HepG2 (cell line): ENCODE results near the gene SAMD8. TPM values are rescaled to one million over a fixed set of nuclear protein-coding genes. Genes with fewer than 3 reads are reported as not detected.

Experiments
- ARHGAP35 ChIP-seq: sonication (generic); formaldehyde crosslinking; IDR thresholded peaks from 2 replicates; pipeline ENCODE4 v1.9.0; 2022; ENCODE audit warnings: mild to moderate bottlenecking, inconsistent platforms, moderate library complexity, missing genetic modification reagents, borderline replicate concordance
- ATF5 ChIP-seq: sonication (generic); formaldehyde crosslinking; IDR thresholded peaks from 2 replicates; pipeline ENCODE4 v1.4.0; 2020; ENCODE audit warnings: mild to moderate bottlenecking, low read depth, missing genetic modification reagents
- E2F2 ChIP-seq: sonication (generic); formaldehyde crosslinking; IDR thresholded peaks from 2 replicates; pipeline ENCODE4 v1.4.0; 2020; ENCODE audit warnings: missing genetic modification reagents, borderline replicate concordance
- FIP1L1 ChIP-seq: fragments of 200-400 bp; formaldehyde crosslinking; IDR thresholded peaks from 2 replicates; pipeline ENCODE4 v1.6.1; 2018; ENCODE audit warnings: low read depth, mild to moderate bottlenecking, low read length, moderate library complexity, borderline replicate concordance; ENCODE audit not compliant: insufficient read depth
- FOSL2 ChIP-seq: sonication (generic); formaldehyde crosslinking; IDR thresholded peaks from 2 replicates; pipeline ENCODE4 v1.4.0; 2020; ENCODE audit warnings: missing genetic modification reagents
- FOXC1 ChIP-seq: sonication (generic); formaldehyde crosslinking; IDR thresholded peaks from 2 replicates; pipeline ENCODE4 v1.8.0; 2022; ENCODE audit warnings: mild to moderate bottlenecking, missing genetic modification reagents, borderline replicate concordance
- KMT2A ChIP-seq: sonication (generic); formaldehyde crosslinking; IDR thresholded peaks from 2 replicates; pipeline ENCODE4 v1.4.0; 2020; ENCODE audit warnings: missing genetic modification reagents
- RARG ChIP-seq: sonication (generic); formaldehyde crosslinking; IDR thresholded peaks from 2 replicates; pipeline ENCODE4 v1.4.0; 2020; ENCODE audit warnings: low read depth, mild to moderate bottlenecking, missing genetic modification reagents
- SKIL ChIP-seq: sonication (generic); formaldehyde crosslinking; IDR thresholded peaks from 2 replicates; pipeline ENCODE4 v1.8.0; 2022; ENCODE audit warnings: missing genetic modification reagents, mild to moderate bottlenecking, moderate library complexity, borderline replicate concordance
- TARDBP ChIP-seq: sonication (generic); formaldehyde crosslinking; IDR thresholded peaks from 2 replicates; pipeline ENCODE4 v1.8.0; 2022; ENCODE audit warnings: mild to moderate bottlenecking, missing genetic modification reagents
- TOPORS ChIP-seq: sonication (generic); formaldehyde crosslinking; IDR thresholded peaks from 2 replicates; pipeline ENCODE4 v1.8.0; 2023; ENCODE audit warnings: mild to moderate bottlenecking, missing genetic modification reagents
- ZNF512B ChIP-seq: sonication (generic); formaldehyde crosslinking; IDR thresholded peaks from 2 replicates; pipeline ENCODE4 v1.5.1; 2020; ENCODE audit warnings: missing genetic modification reagents, mild to moderate bottlenecking, borderline replicate concordance
- ZNF766 ChIP-seq: sonication (generic); formaldehyde crosslinking; IDR thresholded peaks from 2 replicates; pipeline ENCODE4 v1.5.0; 2020; ENCODE audit warnings: missing genetic modification reagents, borderline replicate concordance
- ZSCAN20 ChIP-seq: sonication (generic); formaldehyde crosslinking; IDR thresholded peaks from 2 replicates; pipeline ENCODE4 v1.4.0; 2020; ENCODE audit warnings: missing genetic modification reagents, mild to moderate bottlenecking, borderline replicate concordance
- polyA plus RNA-seq, 8 experiments: library from polyadenylated mRNA; depleted of rRNA in 3 of 8; stranded (reverse) in 7 of 8; unstranded in 1 of 8; fragments of >200 nt; fragmentation: Illumina TruSeq in 4 of 8; extraction: Trizol in 4 of 8; gene quantifications; 2 replicates each; pipeline versions ENCODE4 v1.2.1 to v1.2.3, GENCODE V29; 2011 to 2016; ENCODE audit warnings: low read depth in 4 of 8, missing spikeins in 1 of 8, mixed read lengths in 1 of 8; ENCODE audit not compliant: insufficient read depth in 1 of 8
- total RNA-seq, 5 experiments: library from RNA; depleted of rRNA; stranded (reverse); fragments of >200 nt; fragmentation: Illumina TruSeq; extraction: Trizol; gene quantifications; 2 replicates each; pipeline ENCODE4 v1.2.3, GENCODE V29; 2016; ENCODE audit warnings: low read depth in 1 of 5

Gene SAMD8
- total and polyA plus RNA-seq, 2 of the 13 experiments (the other 11 are each of a cell fraction or from before 2014, with no cell fraction given) = 10.4 to 13.2 TPM

- TF ChIP-seq ZNF512B (CRISPR knock-in tag) (no peak), E2F2 (CRISPR knock-in tag) (no peak), ZSCAN20 (CRISPR knock-in tag) (0 out of 2 replicates have a peak, but pooled peaks have one; percentile 58), ATF5 (CRISPR knock-in tag) (no peak), ARHGAP35 (CRISPR knock-in tag) (no peak), RARG (CRISPR knock-in tag) (no peak), ZNF766 (CRISPR knock-in tag) (no peak), KMT2A (CRISPR knock-in tag) (no peak), FIP1L1 (no peak), FOSL2 (CRISPR knock-in tag) (peak; percentile 59; the same call in 1 of the 2 replicates), TARDBP (CRISPR knock-in tag) (0 out of 2 replicates have a peak, but pooled peaks have one; percentile 23), FOXC1 (CRISPR knock-in tag) (no peak), SKIL (CRISPR knock-in tag) (peak; percentile 78), TOPORS (CRISPR knock-in tag) (no peak)
Measured at GRCh38 chr10:75168275-75168674, 56.8 kb downstream of the SAMD8 start (continued).
